ENCODE measurements around the gene LIMCH1.
"Not testable (repeated sequence)": the region's sequence is repeated elsewhere in the genome, so short reads cannot be mapped to it uniquely, and the experiment has no call there.

Gene LIMCH1

DNA sequence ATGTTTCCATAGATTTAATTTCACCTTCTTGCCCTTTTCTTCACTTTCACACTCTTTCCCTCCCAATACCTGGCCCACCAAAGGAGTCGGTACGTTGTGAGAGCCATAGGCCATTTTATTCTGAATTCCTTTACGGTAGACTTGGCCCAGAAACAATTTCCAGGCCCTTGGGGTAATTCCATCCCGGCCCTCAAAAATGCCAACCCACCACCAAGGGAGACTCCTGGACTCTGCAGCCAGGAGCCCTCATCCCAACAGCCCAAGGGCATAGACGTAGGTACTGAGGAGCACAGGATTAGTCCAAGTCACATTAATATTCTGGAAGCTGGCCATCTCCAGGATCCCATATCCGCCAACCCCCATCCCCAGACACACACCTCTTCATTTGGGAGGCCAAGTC lies 102.9 kb downstream of the LIMCH1 start:
- no peak for TF ChIP-seq POLR2AphosphoS5 (IDR thresholded peaks at IDR 0.05; ENCODE audit: low read depth, low read length)
- TF ChIP-seq SPI1 (IDR thresholded peaks at IDR 0.05; ENCODE audit: low read depth, low read length) = no peak
- TF ChIP-seq TAF1 (IDR thresholded peaks at IDR 0.05; ENCODE audit: low read depth, low read length) = no peak
- TF ChIP-seq POLR2A (IDR thresholded peaks at IDR 0.05; ENCODE audit: low read depth, low read length) = no peak
- TF ChIP-seq POU2F2 (IDR thresholded peaks at IDR 0.05; ENCODE audit: low read depth, low read length) = no peak
- TF ChIP-seq PAX5 (IDR thresholded peaks at IDR 0.05; ENCODE audit: insufficient read depth, low read length, severe bottlenecking) = no peak
- no peak for DNase-seq (ENCODE audit: insufficient read length, low spot score)
- FAIRE-seq = no peak

DNA sequence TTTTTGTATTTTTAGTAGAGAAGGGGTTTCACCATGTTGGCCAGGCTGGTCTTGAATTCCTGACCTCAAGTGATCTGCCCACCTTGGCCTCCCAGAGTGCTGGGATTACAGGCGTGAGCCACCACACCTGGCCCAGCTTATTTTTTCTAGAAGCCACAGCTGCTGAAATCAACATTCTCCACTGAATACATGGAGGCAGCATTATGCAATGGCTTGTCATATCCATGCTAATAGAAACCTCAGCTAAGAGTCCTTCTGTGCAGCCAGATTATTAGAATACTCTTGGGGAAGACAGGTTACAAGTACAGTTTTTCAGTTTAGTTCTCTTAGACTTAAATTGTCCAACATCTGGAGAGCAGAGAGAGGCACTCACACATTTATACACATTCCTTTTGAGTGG lies 104.8 kb downstream of the LIMCH1 start:
- FAIRE-seq; DNase-seq (ENCODE audit: insufficient read length, low spot score): not testable (repeated sequence)

- FAIRE-seq (no peak), DNase-seq (ENCODE audit: insufficient read length, low spot score) (no peak)
- TF ChIP-seq SPI1 (IDR thresholded peaks at IDR 0.05; ENCODE audit: low read depth, low read length) (no peak), TAF1 (IDR thresholded peaks at IDR 0.05; ENCODE audit: low read depth, low read length) (no peak), POLR2AphosphoS5 (IDR thresholded peaks at IDR 0.05; ENCODE audit: low read depth, low read length) (no peak), PAX5 (IDR thresholded peaks at IDR 0.05; ENCODE audit: insufficient read depth, low read length, severe bottlenecking) (no peak), POU2F2 (IDR thresholded peaks at IDR 0.05; ENCODE audit: low read depth, low read length) (no peak), POLR2A (IDR thresholded peaks at IDR 0.05; ENCODE audit: low read depth, low read length) (no peak)
These were observed 105.4 kb downstream of the LIMCH1 start for GRCh38 chr4:41643331-41643730.

DNA sequence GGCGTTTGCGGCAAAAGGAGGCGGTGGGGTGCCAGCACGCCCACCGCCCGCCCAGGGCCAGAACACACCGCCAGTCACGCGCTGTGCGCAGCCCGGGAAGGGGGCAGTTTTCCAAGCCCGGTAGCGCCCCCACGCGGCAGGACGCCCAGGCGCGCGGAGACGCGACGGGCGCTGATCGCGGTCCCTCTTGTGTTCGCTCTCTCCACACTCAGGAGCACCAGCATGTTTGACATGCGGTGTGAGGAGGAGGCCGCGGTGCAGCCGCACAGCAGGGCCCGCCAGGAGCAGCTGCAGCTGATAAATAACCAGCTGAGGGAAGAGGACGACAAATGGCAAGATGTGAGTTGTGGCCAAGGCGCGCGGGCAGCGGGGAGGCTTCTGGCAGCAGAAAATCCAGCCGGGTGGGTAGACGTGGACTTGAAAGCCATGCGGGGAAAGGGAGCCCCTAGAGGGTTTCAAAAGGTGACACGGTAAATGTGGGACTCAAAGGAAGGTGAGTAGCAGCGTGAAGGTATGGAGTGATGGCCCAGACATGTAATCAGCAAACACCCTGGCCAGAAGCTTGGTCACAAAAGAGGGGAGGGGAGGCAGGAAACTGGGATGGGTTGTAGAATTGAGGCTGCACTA lies 106.4 kb downstream of the LIMCH1 start:
- DNase-seq (ENCODE audit: insufficient read length, low spot score) (no peak), FAIRE-seq (no peak)
- TF ChIP-seq SPI1 (IDR thresholded peaks at IDR 0.05; ENCODE audit: low read depth, low read length) (no peak), POU2F2 (IDR thresholded peaks at IDR 0.05; ENCODE audit: low read depth, low read length) (no peak), PAX5 (IDR thresholded peaks at IDR 0.05; ENCODE audit: insufficient read depth, low read length, severe bottlenecking) (no peak), POLR2A (IDR thresholded peaks at IDR 0.05; ENCODE audit: low read depth, low read length) (no peak), TAF1 (IDR thresholded peaks at IDR 0.05; ENCODE audit: low read depth, low read length) (no peak), POLR2AphosphoS5 (IDR thresholded peaks at IDR 0.05; ENCODE audit: low read depth, low read length) (no peak)

DNA sequence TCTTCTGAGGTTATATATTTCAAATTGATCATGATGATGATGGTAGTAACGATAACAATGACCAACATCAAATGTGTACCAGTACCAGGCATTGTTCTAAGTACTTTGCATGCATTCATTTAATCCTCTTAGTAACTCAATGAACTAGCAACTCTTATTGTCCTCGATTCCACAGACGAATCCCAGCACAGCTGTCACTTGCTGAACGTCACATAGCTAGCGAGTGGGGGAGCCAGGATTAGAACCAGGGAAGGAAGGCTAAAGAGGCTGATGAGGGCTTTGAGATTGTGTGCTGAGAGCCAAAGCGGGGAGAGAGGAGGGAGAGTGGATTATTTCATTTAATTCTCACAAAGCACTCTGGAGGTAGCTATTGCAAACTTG lies 106.9 kb downstream of the LIMCH1 start:
- no peak for TF ChIP-seq POLR2AphosphoS5 (IDR thresholded peaks at IDR 0.05; ENCODE audit: low read depth, low read length)
- TF ChIP-seq POLR2A (IDR thresholded peaks at IDR 0.05; ENCODE audit: low read depth, low read length) = no peak
- TF ChIP-seq TAF1 (IDR thresholded peaks at IDR 0.05; ENCODE audit: low read depth, low read length) = no peak
- TF ChIP-seq PAX5 (IDR thresholded peaks at IDR 0.05; ENCODE audit: insufficient read depth, low read length, severe bottlenecking) = no peak
- TF ChIP-seq SPI1 (IDR thresholded peaks at IDR 0.05; ENCODE audit: low read depth, low read length) = no peak
- FAIRE-seq = no peak
- DNase-seq (ENCODE audit: insufficient read length, low spot score) = no peak

DNA sequence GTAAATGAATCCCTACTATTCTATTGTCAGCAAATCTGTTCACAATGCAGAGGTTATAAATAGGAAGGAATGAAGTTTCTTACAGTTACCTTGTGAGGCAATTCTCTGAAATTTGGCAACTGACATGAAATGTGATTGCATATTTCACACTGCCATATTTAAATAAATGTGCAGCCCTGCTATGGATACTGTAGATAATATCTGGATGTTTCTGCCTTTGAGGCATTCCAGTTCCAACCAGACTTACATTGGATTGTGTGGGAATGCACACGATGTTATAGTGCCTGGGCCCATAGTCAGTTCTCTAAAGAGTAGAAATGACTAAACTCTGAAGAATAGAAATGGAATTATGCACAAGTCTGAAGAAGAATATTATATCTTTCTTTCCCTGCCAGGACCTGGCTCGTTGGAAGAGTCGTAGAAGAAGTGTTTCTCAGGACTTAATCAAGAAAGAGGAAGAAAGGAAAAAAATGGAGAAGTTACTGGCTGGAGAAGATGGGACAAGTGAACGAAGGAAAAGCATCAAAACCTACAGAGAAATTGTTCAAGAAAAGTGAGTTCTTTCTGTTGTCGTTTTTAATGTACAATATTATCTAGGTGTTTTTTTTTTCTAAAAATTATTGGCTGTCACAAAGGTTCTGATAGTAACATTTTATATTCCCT lies 107.9 kb downstream of the LIMCH1 start:
- no peak for FAIRE-seq
- TF ChIP-seq SPI1 (IDR thresholded peaks at IDR 0.05; ENCODE audit: low read depth, low read length) (no peak), POU2F2 (IDR thresholded peaks at IDR 0.05; ENCODE audit: low read depth, low read length) (no peak), PAX5 (IDR thresholded peaks at IDR 0.05; ENCODE audit: insufficient read depth, low read length, severe bottlenecking) (no peak), TAF1 (IDR thresholded peaks at IDR 0.05; ENCODE audit: low read depth, low read length) (no peak), POLR2AphosphoS5 (IDR thresholded peaks at IDR 0.05; ENCODE audit: low read depth, low read length) (no peak), POLR2A (IDR thresholded peaks at IDR 0.05; ENCODE audit: low read depth, low read length) (no peak)
- DNase-seq (ENCODE audit: insufficient read length, low spot score) = no peak

- no peak for DNase-seq (ENCODE audit: insufficient read length, low spot score)
- TF ChIP-seq POLR2AphosphoS5 (IDR thresholded peaks at IDR 0.05; ENCODE audit: low read depth, low read length) (no peak), SPI1 (IDR thresholded peaks at IDR 0.05; ENCODE audit: low read depth, low read length) (no peak), TAF1 (IDR thresholded peaks at IDR 0.05; ENCODE audit: low read depth, low read length) (no peak)
- no peak for FAIRE-seq
These were observed 108.9 kb downstream of the LIMCH1 start for GRCh38 chr4:41646862-41647261.

DNA sequence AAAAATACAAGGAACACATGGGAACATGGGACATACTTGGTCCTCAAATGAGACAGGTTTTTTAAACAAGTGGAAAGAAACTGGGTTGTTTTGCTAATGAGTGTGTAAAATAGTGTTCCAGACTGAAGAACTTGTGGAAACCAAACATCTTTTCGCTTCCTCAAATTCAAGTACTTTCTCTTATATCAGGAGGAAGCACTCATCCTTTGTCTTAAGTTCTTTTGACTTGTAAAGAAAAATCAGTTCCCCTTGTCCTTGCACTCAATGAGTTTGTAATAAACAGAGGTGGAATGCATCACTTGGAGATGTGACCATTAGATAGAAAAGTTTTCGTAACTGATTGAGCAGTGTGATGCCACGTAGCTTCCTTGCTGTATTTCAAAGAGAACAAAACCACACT lies 109.4 kb downstream of the LIMCH1 start:
- DNase-seq (ENCODE audit: insufficient read length, low spot score) = no peak
- TF ChIP-seq POLR2AphosphoS5 (IDR thresholded peaks at IDR 0.05; ENCODE audit: low read depth, low read length) (no peak), SPI1 (IDR thresholded peaks at IDR 0.05; ENCODE audit: low read depth, low read length) (peak; percentile 92)
- no peak for FAIRE-seq

DNA sequence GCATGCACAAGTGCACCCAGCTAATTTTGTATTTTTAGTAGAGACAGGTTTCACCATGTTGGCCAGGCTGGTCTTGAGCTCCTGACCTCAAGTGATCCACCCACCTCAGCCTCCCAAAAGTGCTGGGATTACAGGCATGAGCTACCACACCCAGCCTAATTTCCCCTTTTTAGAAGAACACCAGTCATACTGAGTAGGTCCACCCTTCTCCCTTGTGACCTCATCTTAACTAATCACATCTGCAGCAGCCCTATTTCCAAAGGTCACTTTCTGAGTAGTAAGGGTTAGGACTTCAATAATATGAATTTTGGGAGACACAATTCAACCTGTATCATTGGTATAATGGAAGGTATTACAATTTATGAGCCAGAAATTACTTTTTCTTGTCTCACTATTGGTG lies 113.2 kb downstream of the LIMCH1 start:
- DNase-seq (ENCODE audit: insufficient read length, low spot score); FAIRE-seq: not testable (repeated sequence)

GRCh38 chr4:41652971-41653370 lies 115.0 kb downstream of the LIMCH1 start:
- DNase-seq (ENCODE audit: insufficient read length, low spot score) = no peak
- TF ChIP-seq TAF1 (IDR thresholded peaks at IDR 0.05; ENCODE audit: low read depth, low read length) (no peak), SPI1 (IDR thresholded peaks at IDR 0.05; ENCODE audit: low read depth, low read length) (no peak), POU2F2 (IDR thresholded peaks at IDR 0.05; ENCODE audit: low read depth, low read length) (no peak), POLR2A (IDR thresholded peaks at IDR 0.05; ENCODE audit: low read depth, low read length) (no peak), POLR2AphosphoS5 (IDR thresholded peaks at IDR 0.05; ENCODE audit: low read depth, low read length) (no peak)
- no peak for FAIRE-seq

DNA sequence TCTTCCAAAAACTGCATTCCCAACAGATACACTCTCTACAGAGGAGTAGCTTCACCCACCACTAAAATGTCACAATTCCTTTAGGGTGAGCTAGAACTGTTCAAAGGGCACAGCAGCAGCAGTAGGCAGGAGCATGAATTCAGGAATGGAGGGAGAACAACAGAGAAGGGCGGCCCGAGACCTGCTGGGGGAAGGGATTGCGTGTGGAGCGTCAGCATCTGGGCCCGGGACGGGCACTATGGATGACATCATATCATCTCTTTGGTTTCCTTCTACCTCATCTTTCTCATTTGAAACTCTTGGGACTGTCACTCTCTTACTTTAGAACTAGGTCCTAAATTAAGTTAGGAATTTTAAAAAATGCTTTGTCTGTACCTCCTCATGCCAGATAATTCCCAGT lies 115.6 kb downstream of the LIMCH1 start:
- FAIRE-seq (no peak), DNase-seq (ENCODE audit: insufficient read length, low spot score) (no peak)
- TF ChIP-seq POU2F2 (IDR thresholded peaks at IDR 0.05; ENCODE audit: low read depth, low read length) (no peak), TAF1 (IDR thresholded peaks at IDR 0.05; ENCODE audit: low read depth, low read length) (no peak), POLR2AphosphoS5 (IDR thresholded peaks at IDR 0.05; ENCODE audit: low read depth, low read length) (no peak), POLR2A (IDR thresholded peaks at IDR 0.05; ENCODE audit: low read depth, low read length) (no peak), PAX5 (IDR thresholded peaks at IDR 0.05; ENCODE audit: insufficient read depth, low read length, severe bottlenecking) (no peak), SPI1 (IDR thresholded peaks at IDR 0.05; ENCODE audit: low read depth, low read length) (no peak)

Measured in GM12891 (cell line).